ENCODE results near the gene SNAI3. TPM values are rescaled to one million over a fixed set of nuclear protein-coding genes. Genes with fewer than 3 reads are reported as not detected.

Gene SNAI3
- total and polyA plus RNA-seq, 2 of the 4 experiments (the other 2 are of a cell fraction): 0.21 TPM; not detected in 1

DNA sequence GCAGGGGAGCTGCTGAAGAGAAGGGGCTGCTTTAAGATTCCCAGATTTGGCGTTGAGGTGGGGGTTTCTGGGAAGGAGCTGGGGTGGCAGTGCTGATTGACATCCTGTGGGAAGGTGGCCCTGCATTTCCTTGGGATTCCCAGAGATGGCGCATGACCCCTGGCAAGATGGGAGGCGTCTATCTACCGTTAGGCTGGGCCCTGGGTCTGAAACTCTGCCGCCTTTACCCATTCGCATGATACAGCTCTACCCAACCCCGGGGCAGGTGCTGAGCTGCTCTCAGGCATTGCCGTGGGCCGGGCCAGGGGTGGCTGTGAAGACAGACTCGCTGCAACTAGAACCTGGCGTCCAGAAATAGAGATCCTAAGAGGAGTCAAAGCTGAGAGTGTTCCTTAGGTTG lies 13.5 kb downstream of the SNAI3 start:
- ATAC-seq (ENCODE audit: low read depth): no peak
- WGBS, 2 experiments (ENCODE audit: extremely low coverage in 2 of 2, insufficient read length in 1 of 2): 44% methylated on average over 5 of the region's 11 CpGs; no CpG with 5 or more reads in 1 of the 2 experiments

More for the DNA sequence above, 13.5 kb downstream of the SNAI3 start:
- H2BK5ac ChIP-seq (ENCODE audit: low read depth, low read length, poor library complexity, severe bottlenecking): no peak overlapping the region
- no peak overlapping the region for H4K8ac ChIP-seq (ENCODE audit: low read depth in 2 of 2, low read length in 2 of 2)
- no peak overlapping the region for H2BK15ac ChIP-seq (ENCODE audit: low read depth, low read length)
- H3K4me2 ChIP-seq (ENCODE audit: low read depth, low read length): no peak overlapping the region
- no peak overlapping the region for H3K9ac ChIP-seq (ENCODE audit: low read depth, low read length)
- H3K23ac ChIP-seq (ENCODE audit: low read depth, low read length): no peak overlapping the region
- no peak overlapping the region for H3K14ac ChIP-seq (replicated peaks; ENCODE audit: low read depth, low read length)
- CTCF ChIA-PET: interaction anchor here (1.4 kb wide), 1 partner anchor 10 kb away, joined by 4 read pairs; the partner anchor contains the start of gene MVD
- H3K9me3 ChIP-seq (ENCODE audit: control insufficient read depth, insufficient read depth, low read length): no peaks in the 10 kb centered on the region
- no peak overlapping the region for H3K18ac ChIP-seq (ENCODE audit: low read depth, low read length)
- H2BK20ac ChIP-seq (ENCODE audit: low read depth, low read length): no peak overlapping the region
- BruUV-seq (replicated peaks): no TSS peak
- H3K56ac ChIP-seq (ENCODE audit: extremely low read depth, insufficient read depth, low read length): no peak overlapping the region
- no peak overlapping the region for H3K4me3 ChIP-seq (ENCODE audit: insufficient read depth, low read depth, low read length)
- no peak overlapping the region for H4K91ac ChIP-seq (ENCODE audit: insufficient read depth, low read depth, low read length)
- H3K4me1 ChIP-seq (ENCODE audit: control insufficient read depth, insufficient read depth, low read length): no peaks in the 10 kb centered on the region
- intact Hi-C loops (cut with micrococcal nuclease) (no loop called here), in situ Hi-C loops (cut with MboI; ENCODE audit: low sequenced_read_pairs) (no loop called here), dilution Hi-C loops (cut with HindIII; ENCODE audit: low sequenced_read_pairs, unreplicated experiment) (no loop called here)
- no peaks in the 10 kb centered on the region for H3K27me3 ChIP-seq (ENCODE audit: control insufficient read depth, insufficient read depth, low read length)
- no peak for TF ChIP-seq RCOR1 (IDR thresholded peaks at IDR 0.05; ENCODE audit: insufficient replicate concordance, low read length)
- TF ChIP-seq RAD21 (IDR thresholded peaks at IDR 0.05; ENCODE audit: low read length): peak; percentile 25; the same call in 1 of the 2 replicates
- TF ChIP-seq, protein P1, sequence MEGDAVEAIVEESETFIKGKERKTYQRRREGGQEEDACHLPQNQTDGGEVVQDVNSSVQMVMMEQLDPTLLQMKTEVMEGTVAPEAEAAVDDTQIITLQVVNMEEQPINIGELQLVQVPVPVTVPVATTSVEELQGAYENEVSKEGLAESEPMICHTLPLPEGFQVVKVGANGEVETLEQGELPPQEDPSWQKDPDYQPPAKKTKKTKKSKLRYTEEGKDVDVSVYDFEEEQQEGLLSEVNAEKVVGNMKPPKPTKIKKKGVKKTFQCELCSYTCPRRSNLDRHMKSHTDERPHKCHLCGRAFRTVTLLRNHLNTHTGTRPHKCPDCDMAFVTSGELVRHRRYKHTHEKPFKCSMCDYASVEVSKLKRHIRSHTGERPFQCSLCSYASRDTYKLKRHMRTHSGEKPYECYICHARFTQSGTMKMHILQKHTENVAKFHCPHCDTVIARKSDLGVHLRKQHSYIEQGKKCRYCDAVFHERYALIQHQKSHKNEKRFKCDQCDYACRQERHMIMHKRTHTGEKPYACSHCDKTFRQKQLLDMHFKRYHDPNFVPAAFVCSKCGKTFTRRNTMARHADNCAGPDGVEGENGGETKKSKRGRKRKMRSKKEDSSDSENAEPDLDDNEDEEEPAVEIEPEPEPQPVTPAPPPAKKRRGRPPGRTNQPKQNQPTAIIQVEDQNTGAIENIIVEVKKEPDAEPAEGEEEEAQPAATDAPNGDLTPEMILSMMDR (conservative IDR thresholded peaks at IDR 0.05; ENCODE audit: low read depth, low read length): peak; percentile 26; the same call in 1 of the 2 replicates
- no peak for TF ChIP-seq POLR2A (IDR thresholded peaks at IDR 0.05; ENCODE audit: low read depth, low read length)
- H3K27ac ChIP-seq (ENCODE audit: insufficient read depth, low read length): no peak overlapping the region
- no peaks in the 10 kb centered on the region for H4K20me1 ChIP-seq (ENCODE audit: insufficient read depth, low read length)
- no peaks in the 10 kb centered on the region for H3K9me1 ChIP-seq (ENCODE audit: insufficient read depth, low read length)
- no peak overlapping the region for H4K5ac ChIP-seq (ENCODE audit: low read depth, low read length)
- peaks cover 8% of the 10 kb centered on the region; the same call in 1 of the 2 replicates for H3K36me3 ChIP-seq (ENCODE audit: control insufficient read depth, insufficient read depth, low read length)
- POLR2A ChIA-PET (ENCODE audit: unreplicated experiment): no interaction called here
- no peak overlapping the region for H3K4ac ChIP-seq (ENCODE audit: low read depth, low read length)
- H2AK5ac ChIP-seq (ENCODE audit: low read depth, low read length): no peak overlapping the region
- H2BK120ac ChIP-seq (ENCODE audit: low read depth, low read length): no peak overlapping the region
- H2AFZ ChIP-seq (replicated peaks; ENCODE audit: low read length, poor library complexity): no peak overlapping the region
- H3K79me1 ChIP-seq (ENCODE audit: low read depth in 1 of 2, low read length in 2 of 2): no peaks in the 10 kb centered on the region
- no peak for DNase-seq
- H2AK9ac ChIP-seq (replicated peaks; ENCODE audit: low read depth, low read length, poor library complexity): no peak overlapping the region

Measured in IMR-90 (cell line).